B cell (primary cell): Measurements from ENCODE around the gene FAR2.

Source experiments
- CTCF ChIP-seq: fragments of 200-600 bp; IDR thresholded peaks from one replicate; pipeline ENCODE4 v1.8.0; 2022; ENCODE audit warnings: antibody characterized with exemption, mild to moderate bottlenecking
- EZH2 ChIP-seq: IDR thresholded peaks from 2 replicates; pipeline ENCODE4 v1.6.1; 2012; ENCODE audit warnings: borderline replicate concordance, low read depth, mild to moderate bottlenecking, moderate library complexity, low read length; ENCODE audit not compliant: insufficient read depth, poor library complexity, severe bottlenecking

GRCh38 chr12:29249930-29250329 is 100.9 kb downstream of the FAR2 start:
- no peak for TF ChIP-seq CTCF
- TF ChIP-seq EZH2 = no peak
